HepG2 (cell line): ENCODE data around the gene ALX4. TPM values are rescaled to one million over a fixed set of nuclear protein-coding genes. Genes with fewer than 3 reads are reported as not detected.

ENCODE experiments used
- ATAC-seq: fragments of 200-7000 bp; cut with Tn5 transposase; 3 replicates; pipeline ENCODE4 v1.9.1; 2020; ENCODE audit warnings: mild to moderate bottlenecking, moderate library complexity
- BruUV-seq: library from RNA; stranded (reverse); fragments of 400-500 nt; replicated peaks from 2 replicates; lab custom pipeline; 2021; lab: Mats Ljungman, UMichigan
- CTCF ChIA-PET: fragments of 300-600 bp; formaldehyde crosslinking; extraction: SDS; loops from one replicate; lab custom pipeline; 2021; ENCODE audit warnings: low total read pairs, inconsistent platforms, low intra/inter-chr PET ratio; lab: Yijun Ruan, JAX
- POLR2A ChIA-PET: fragments of 350-600 bp; sonication (Branson Sonifier 250); formaldehyde crosslinking; loops from one replicate; lab custom pipeline; 2020; ENCODE audit warnings: antibody characterized with exemption, inconsistent platforms; lab: Yijun Ruan, JAX
- DNase-seq: peaks from one replicate; pipeline ENCODE4 v3.0.0-alpha.2; 2015; ENCODE audit warnings: low spot score
- FAIRE-seq: peaks from 3 replicates; lab custom pipeline; 2011; peaks lifted over from hg19 to GRCh38; lab: Jason Lieb, UNC
- H2AFZ ChIP-seq: one replicate; pipeline ENCODE4 v1.6.1; 2011; ENCODE audit warnings: low read length, inconsistent platforms
- H3K27ac ChIP-seq: fragments of 300-600 bp; 3 replicates; pipeline ENCODE4 v1.8.0; 2011; ENCODE audit warnings: mixed run types, mild to moderate bottlenecking, mixed read lengths, low read length, inconsistent platforms; ENCODE audit not compliant: insufficient read depth; ENCODE audit errors: extremely low read length
- H3K27me3 ChIP-seq, 2 experiments: fragments of 200-600 bp in 1 of 2; 2 replicates in 1 of 2; 3 replicates in 1 of 2; pipeline versions ENCODE4 v1.6.0 to v1.8.0; 2011; ENCODE audit warnings: low read length in 2 of 2, mild to moderate bottlenecking in 2 of 2, moderate library complexity in 2 of 2, inconsistent platforms in 1 of 2; ENCODE audit not compliant: insufficient read depth in 2 of 2, control insufficient read depth in 1 of 2
- H3K36me3 ChIP-seq, 2 experiments: fragments of 200-600 bp in 1 of 2; replicated peaks in 1 of 2; 2 replicates in 1 of 2; 3 replicates in 1 of 2; pipeline versions ENCODE4 v1.5.1 to v1.8.0; 2011; ENCODE audit warnings: low read length in 2 of 2, inconsistent platforms in 1 of 2; ENCODE audit not compliant: insufficient read depth in 2 of 2, control insufficient read depth in 1 of 2
- H3K4me1 ChIP-seq: 2 replicates; pipeline ENCODE4 v1.5.1; 2012; ENCODE audit warnings: low read length, inconsistent platforms; ENCODE audit not compliant: insufficient read depth
- H3K4me2 ChIP-seq: 2 replicates; pipeline ENCODE4 v1.6.0; 2011; ENCODE audit warnings: low read depth, low read length, inconsistent platforms
- H3K4me3 ChIP-seq, 3 experiments: fragments of 200-600 bp in 1 of 3; sonication (generic), shearing (Covaris generic) in 1 of 3; replicated peaks in 1 of 3; 2 replicates each; pipeline ENCODE4 v1.5.1; 2011 to 2016; ENCODE audit warnings: low read length in 3 of 3, inconsistent platforms in 2 of 3, low read depth in 2 of 3, mild to moderate bottlenecking in 2 of 3, control low read depth in 1 of 3, mixed read lengths in 1 of 3; ENCODE audit not compliant: insufficient read depth in 1 of 3
- H3K79me2 ChIP-seq: one replicate; pipeline ENCODE4 v1.6.1; 2011; ENCODE audit warnings: low read length, inconsistent platforms; ENCODE audit not compliant: insufficient read depth
- H3K9ac ChIP-seq: 2 replicates; pipeline ENCODE4 v1.6.0; 2011; ENCODE audit warnings: mild to moderate bottlenecking, low read depth, low read length, inconsistent platforms; ENCODE audit not compliant: insufficient read depth
- H3K9me3 ChIP-seq: 2 replicates; pipeline ENCODE4 v1.5.1; 2012; ENCODE audit warnings: mild to moderate bottlenecking, low read length
- H4K20me1 ChIP-seq: 2 replicates; pipeline ENCODE4 v1.6.0; 2011; ENCODE audit warnings: inconsistent platforms, mild to moderate bottlenecking, low read length, moderate library complexity; ENCODE audit not compliant: insufficient read depth
- AKAP8 ChIP-seq: sonication (generic); formaldehyde crosslinking; IDR thresholded peaks from 2 replicates; pipeline ENCODE4 v1.5.1; 2020; ENCODE audit warnings: mild to moderate bottlenecking, missing genetic modification reagents
- TBL1XR1 ChIP-seq: fragments of 150-350 bp; IDR thresholded peaks from 2 replicates; pipeline ENCODE4 v1.6.1; 2014; ENCODE audit warnings: borderline replicate concordance, low read length; ENCODE audit not compliant: partially characterized antibody
- ZNF333 ChIP-seq: sonication (generic); formaldehyde crosslinking; IDR thresholded peaks from 2 replicates; pipeline ENCODE4 v1.4.0; 2020; ENCODE audit warnings: mild to moderate bottlenecking, missing genetic modification reagents, borderline replicate concordance
- ZNF580 ChIP-seq: IDR thresholded peaks from 2 replicates; pipeline ENCODE4 v1.6.1; 2016; ENCODE audit warnings: low read depth, borderline replicate concordance
- ZNF800 ChIP-seq: sonication (generic); formaldehyde crosslinking; IDR thresholded peaks from 2 replicates; pipeline ENCODE4 v1.4.0; 2020; ENCODE audit warnings: missing genetic modification reagents
- WGBS: methylation state at CpG from one replicate; pipeline ENCODE4 v1.1.6; 2017; ENCODE audit warnings: low lambda C conversion rate; 5-methylcytosine and 5-hydroxymethylcytosine counted together
- in situ Hi-C: cut with HindIII; loops from 2 replicates; pipeline ENCODE4 v1.10.0; 2017; ENCODE audit warnings: low pct_unique_long_range_greater_than_20kb; ENCODE audit not compliant: extremely low pct_ligation_motif_present
- intact Hi-C: fragments of 100-400 bp; cut with micrococcal nuclease; formaldehyde crosslinking; loops from one replicate; pipeline ENCODE4 v1.10.0; 2022; ENCODE audit not compliant: unreplicated experiment
- polyA plus RNA-seq, 8 experiments: library from polyadenylated mRNA; depleted of rRNA in 3 of 8; stranded (reverse) in 7 of 8; unstranded in 1 of 8; fragments of >200 nt; fragmentation: Illumina TruSeq in 4 of 8; extraction: Trizol in 4 of 8; gene quantifications; 2 replicates each; pipeline versions ENCODE4 v1.2.1 to v1.2.3, GENCODE V29; 2011 to 2016; ENCODE audit warnings: low read depth in 4 of 8, missing spikeins in 1 of 8, mixed read lengths in 1 of 8; ENCODE audit not compliant: insufficient read depth in 1 of 8
- total RNA-seq, 5 experiments: library from RNA; depleted of rRNA; stranded (reverse); fragments of >200 nt; fragmentation: Illumina TruSeq; extraction: Trizol; gene quantifications; 2 replicates each; pipeline ENCODE4 v1.2.3, GENCODE V29; 2016; ENCODE audit warnings: low read depth in 1 of 5

ALX4 gene
- total and polyA plus RNA-seq, 2 of the 13 experiments (the other 11 are each of a cell fraction or from before 2014, with no cell fraction given) = not detected

- Histone ChIP-seq H3K4me1 (peaks cover 17% of the 10 kb centered on the region), H2AFZ (no peak overlapping the region), H3K36me3 (no peaks in the 10 kb centered on the region), H3K9ac (no peak overlapping the region), H3K4me3 (no peak overlapping the region; a peak in 1 of 6 replicates), H4K20me1 (0 out of 2 replicates have a peak, but pooled peaks cover 2% of the 10 kb centered on the region), H3K79me2 (no peaks in the 10 kb centered on the region), H3K4me2 (no peak overlapping the region), H3K9me3 (no peaks in the 10 kb centered on the region), H3K27ac (no peak overlapping the region), H3K27me3 (peaks cover 12 to 95% of the 10 kb centered on the region in 2 experiments)
- FAIRE-seq (no peak), DNase-seq (no peak), ATAC-seq (peak; percentile 33)
- TF ChIP-seq AKAP8 (no peak), ZNF800 (CRISPR knock-in tag) (peak; percentile 78; the same call in 1 of the 2 replicates), ZNF580 (CRISPR knock-in tag) (no peak), TBL1XR1 (no peak), ZNF333 (CRISPR knock-in tag) (no peak)
- WGBS = 0% methylated on average over 6 of the region's 53 CpGs
- intact Hi-C loops = no loop called here
- in situ Hi-C loops = loop anchor here (25.0 kb wide), 2 partner anchors 93 to 568 kb away; no protein-coding TSS in a partner anchor
- ChIA-PET POLR2A (no interaction called here), CTCF (no interaction called here)
- no TSS peak for BruUV-seq
Observed at GRCh38 chr11:44319552-44320288, 9.8 kb upstream of the ALX4 start.
